ENCODE measurements around the gene KDM6A.

Gene KDM6A

GRCh38 chrX:44954562-44954961 is 81.6 kb downstream of the KDM6A start:
- no peak for DNase-seq (ENCODE audit: extremely low read depth, low read depth)

GRCh38 chrX:44957848-44958247 is 84.9 kb downstream of the KDM6A start:
- DNase-seq (ENCODE audit: extremely low read depth, low read depth) = no peak
- no peak for TF ChIP-seq CTCF (IDR thresholded peaks at IDR 0.05; ENCODE audit: low read depth, low read length, missing control alignments)
- no peak overlapping the region for H3K4me3 ChIP-seq (replicated peaks; ENCODE audit: low read depth, low read length)

More at GRCh38 chrX:44954562-44954961, 81.6 kb downstream of the KDM6A start:
- no peak overlapping the region for H3K4me3 ChIP-seq (replicated peaks; ENCODE audit: low read depth, low read length)
- TF ChIP-seq CTCF (IDR thresholded peaks at IDR 0.05; ENCODE audit: low read depth, low read length, missing control alignments) = no peak

GRCh38 chrX:44958480-44958879 is 85.5 kb downstream of the KDM6A start:
- TF ChIP-seq CTCF (IDR thresholded peaks at IDR 0.05; ENCODE audit: low read depth, low read length, missing control alignments) = no peak
- no peak for DNase-seq (ENCODE audit: extremely low read depth, low read depth)
- H3K4me3 ChIP-seq (replicated peaks; ENCODE audit: low read depth, low read length) = no peak overlapping the region

- no peak for TF ChIP-seq CTCF (IDR thresholded peaks at IDR 0.05; ENCODE audit: low read depth, low read length, missing control alignments)
- no peak overlapping the region for H3K4me3 ChIP-seq (replicated peaks; ENCODE audit: low read depth, low read length)
These were observed 89.0 kb downstream of the KDM6A start for GRCh38 chrX:44961817-44962607.

GRCh38 chrX:44962944-44963343 is 90.0 kb downstream of the KDM6A start:
- no peak overlapping the region for H3K4me3 ChIP-seq (replicated peaks; ENCODE audit: low read depth, low read length)
- no peak for TF ChIP-seq CTCF (IDR thresholded peaks at IDR 0.05; ENCODE audit: low read depth, low read length, missing control alignments)

More at GRCh38 chrX:44961817-44962607, 89.0 kb downstream of the KDM6A start:
- DNase-seq (ENCODE audit: extremely low read depth, low read depth) = no peak

GRCh38 chrX:44967221-44967620 is 94.2 kb downstream of the KDM6A start:
- no peak for DNase-seq (ENCODE audit: extremely low read depth, low read depth)
- TF ChIP-seq CTCF (IDR thresholded peaks at IDR 0.05; ENCODE audit: low read depth, low read length, missing control alignments) = no peak
- H3K4me3 ChIP-seq (replicated peaks; ENCODE audit: low read depth, low read length) = no peak overlapping the region

More at GRCh38 chrX:44962944-44963343, 90.0 kb downstream of the KDM6A start:
- no peak for DNase-seq (ENCODE audit: extremely low read depth, low read depth)

All from HFF-Myc (cell line).